NCI-H2171 (cell line): ENCODE measurements around the gene FAM149A.

Experiments used
- DNase-seq: peaks from one replicate; lab custom pipeline; 2025; lab: John Stamatoyannopoulos, UW

The FAM149A gene

GRCh38 chr4:186105647-186106321 lies 1.3 kb downstream of the FAM149A start:
- DNase-seq = no peak

GRCh38 chr4:186107947-186108346 lies 3.4 kb downstream of the FAM149A start:
- DNase-seq = no peak

- DNase-seq = no peak
Observed at GRCh38 chr4:186108391-186108790, 3.9 kb downstream of the FAM149A start.

GRCh38 chr4:186109245-186109644 lies 4.7 kb downstream of the FAM149A start:
- no peak for DNase-seq

- DNase-seq = no peak
Observed at GRCh38 chr4:186116697-186117096, 12.2 kb downstream of the FAM149A start.

- no peak for DNase-seq
Observed at GRCh38 chr4:186118582-186118981, 14.1 kb downstream of the FAM149A start.

- no peak for DNase-seq
Observed at GRCh38 chr4:186121057-186121456, 16.6 kb downstream of the FAM149A start.

- DNase-seq = no peak
Observed at GRCh38 chr4:186128842-186129241, 24.3 kb downstream of the FAM149A start.

- no peak for DNase-seq
Observed at GRCh38 chr4:186131935-186132334, 27.4 kb downstream of the FAM149A start.

- no peak for DNase-seq
Observed at GRCh38 chr4:186132577-186133242, 28.2 kb downstream of the FAM149A start.

- no peak for DNase-seq
Observed at GRCh38 chr4:186134257-186134656, 29.8 kb downstream of the FAM149A start.

- DNase-seq = no peak
Observed at GRCh38 chr4:186134861-186135260, 30.4 kb downstream of the FAM149A start.

- no peak for DNase-seq
Observed at GRCh38 chr4:186137196-186137794, 32.8 kb downstream of the FAM149A start.

GRCh38 chr4:186144198-186144945 lies 39.9 kb downstream of the FAM149A start:
- no peak for DNase-seq

GRCh38 chr4:186144946-186145569 lies 40.6 kb downstream of the FAM149A start:
- no peak for DNase-seq

- no peak for DNase-seq
Observed at GRCh38 chr4:186146458-186146857, 42.0 kb downstream of the FAM149A start.

- DNase-seq = no peak
Observed at GRCh38 chr4:186148336-186148975, 44.0 kb downstream of the FAM149A start.

GRCh38 chr4:186149872-186150271 lies 45.4 kb downstream of the FAM149A start:
- peak; percentile 8 for DNase-seq

GRCh38 chr4:186150926-186151325 lies 46.4 kb downstream of the FAM149A start:
- no peak for DNase-seq

- no peak for DNase-seq
Observed at GRCh38 chr4:186151499-186151898, 47.0 kb downstream of the FAM149A start.

GRCh38 chr4:186158021-186158813 lies 53.7 kb downstream of the FAM149A start:
- no peak for DNase-seq
